Stimulated activated CD4-positive, alpha-beta T cell treated with anti-CD3 and anti-CD28 coated beads, Interleukin-15, amount 100 ng/mL, for 48 hours (primary cell): Measurements from ENCODE around the gene MLLT11.
"Not testable (repeated sequence)": the region's sequence is repeated elsewhere in the genome, so short reads cannot be mapped to it uniquely, and the experiment has no call there.

ENCODE experiments used
- DNase-seq, 2 donors: peaks; one replicate each; pipeline ENCODE4 v3.0.0-alpha.2; 2020; ENCODE audit warnings: low read depth in 2 of 2

The MLLT11 gene

DNA sequence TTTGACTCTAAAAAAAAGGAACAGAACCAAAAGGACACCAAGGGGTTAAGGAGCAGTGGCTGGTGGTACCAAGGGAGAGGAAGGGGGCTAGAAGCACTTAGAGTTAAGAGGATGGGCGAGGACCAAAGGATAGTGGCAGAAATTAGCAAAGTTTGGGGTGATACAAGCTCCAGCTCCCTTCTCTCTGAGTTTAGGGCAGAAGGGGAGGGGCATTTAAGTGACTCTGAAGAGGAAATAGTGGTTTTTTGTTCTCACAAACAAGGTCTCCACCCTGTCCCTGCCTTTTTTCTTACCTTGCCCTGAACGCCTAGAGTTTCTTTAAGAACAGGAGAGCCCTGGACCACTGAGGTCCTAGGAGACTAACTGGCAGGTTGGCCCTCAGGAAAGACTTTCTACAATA lies 4.0 kb upstream of the MLLT11 start:
- DNase-seq = no peak

DNA sequence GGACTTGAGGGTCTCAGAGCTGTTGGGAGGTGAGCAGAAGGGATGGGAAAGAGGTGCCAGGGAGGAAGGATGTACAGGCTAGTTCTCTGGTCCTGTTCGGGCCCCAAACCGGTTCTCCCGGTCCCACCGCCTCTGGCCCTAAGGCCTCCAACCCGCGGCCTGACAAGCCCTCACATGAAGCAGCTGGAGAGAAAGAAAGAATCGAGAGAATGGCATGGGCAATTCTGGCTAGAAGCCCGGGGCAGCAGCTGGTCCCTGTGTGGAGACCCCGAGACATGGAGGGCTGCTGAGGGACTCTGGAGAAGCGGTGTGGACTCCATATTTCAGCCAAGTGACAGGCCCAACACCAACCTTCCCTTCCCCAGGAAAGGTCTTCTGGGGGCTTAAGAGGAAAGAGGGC lies 1.5 kb upstream of the MLLT11 start:
- no peak for DNase-seq

DNA sequence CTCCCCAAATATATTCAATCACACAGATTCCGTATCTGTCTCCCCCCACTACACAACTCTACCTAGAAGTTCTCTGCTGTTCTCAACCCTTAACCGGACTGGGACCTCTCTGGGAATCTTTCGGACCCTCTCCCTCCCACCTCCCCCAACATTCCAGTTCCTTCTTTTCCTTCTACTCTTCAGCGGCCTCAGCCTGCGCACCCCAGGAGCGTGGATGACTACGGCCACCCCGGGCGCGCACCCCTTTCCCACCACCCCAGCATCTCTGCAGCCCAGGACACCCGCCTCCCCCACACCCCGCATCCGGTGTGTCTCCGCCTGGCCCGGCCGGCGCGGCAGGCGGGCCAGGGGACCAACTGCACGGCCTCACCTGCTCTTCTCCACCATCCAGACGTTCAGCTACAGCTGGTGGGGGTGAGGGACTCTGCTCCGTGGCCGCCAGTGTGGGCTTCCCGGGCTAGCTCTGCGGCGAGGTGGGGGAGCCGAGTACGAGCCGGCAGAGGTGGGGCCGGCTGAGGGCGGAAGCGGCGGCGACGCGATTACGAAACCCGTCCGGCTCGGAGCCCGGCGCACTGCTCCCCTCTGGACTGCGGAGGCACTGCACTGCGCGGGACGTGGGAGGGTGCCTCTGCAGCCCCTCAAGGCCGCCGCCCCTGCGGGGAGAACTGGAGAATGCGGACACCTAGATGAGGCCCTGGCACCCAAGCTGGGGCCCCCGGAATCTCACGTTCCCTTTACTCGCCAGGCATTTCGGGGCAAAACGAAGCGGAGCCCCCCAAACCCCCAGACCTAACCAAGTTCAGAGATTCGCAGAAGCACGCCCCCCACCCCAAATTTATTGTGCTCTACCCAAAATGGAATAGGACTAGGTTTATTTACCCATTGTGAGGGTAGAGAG lies 839 bp upstream of the MLLT11 start, which contains the start of gene CDC42SE1:
Gene CDC42SE1, minus strand, starts transcription at position 514 of the 898 bp plus-strand sequence. CDS start 3,892 bp downstream, outside the sequence.
- DNase-seq = peak; percentile 76 to 84

DNA sequence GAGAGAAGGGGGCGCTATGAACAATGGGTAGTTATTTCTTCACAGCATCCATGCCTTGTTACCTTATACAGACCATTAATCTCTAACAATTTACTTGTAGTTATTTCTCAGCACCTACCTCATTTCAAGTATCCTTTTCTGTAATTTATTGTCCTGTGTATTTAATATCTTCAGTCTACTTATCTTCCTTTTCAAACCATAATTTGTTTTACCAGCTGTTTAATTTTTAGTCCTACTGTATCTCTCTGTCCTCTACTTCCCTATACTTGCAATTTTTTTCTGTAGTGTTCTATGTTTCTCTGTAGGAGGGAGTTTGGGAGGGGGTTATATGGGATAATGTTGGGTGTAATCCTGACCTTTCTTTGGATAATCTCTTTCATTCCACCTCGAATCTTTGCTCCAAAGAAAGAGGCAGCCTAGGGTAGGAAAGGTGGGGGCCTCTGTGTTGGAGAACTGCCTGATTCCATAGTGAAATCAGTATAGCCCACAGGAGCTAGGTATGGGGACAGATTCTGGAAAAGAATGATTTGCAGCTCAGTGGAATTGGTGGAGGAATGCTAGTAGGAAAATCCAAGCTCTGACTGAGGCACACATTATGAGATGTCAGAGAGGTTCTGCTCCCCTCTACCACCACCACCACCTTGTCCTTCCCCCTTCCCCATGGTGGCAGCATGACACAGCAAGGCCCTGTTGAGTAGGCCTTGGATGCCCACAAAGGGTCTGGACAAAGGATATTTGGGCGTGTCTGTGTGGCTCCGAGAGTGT lies 642 bp downstream of the MLLT11 start:
- no peak for DNase-seq

DNA sequence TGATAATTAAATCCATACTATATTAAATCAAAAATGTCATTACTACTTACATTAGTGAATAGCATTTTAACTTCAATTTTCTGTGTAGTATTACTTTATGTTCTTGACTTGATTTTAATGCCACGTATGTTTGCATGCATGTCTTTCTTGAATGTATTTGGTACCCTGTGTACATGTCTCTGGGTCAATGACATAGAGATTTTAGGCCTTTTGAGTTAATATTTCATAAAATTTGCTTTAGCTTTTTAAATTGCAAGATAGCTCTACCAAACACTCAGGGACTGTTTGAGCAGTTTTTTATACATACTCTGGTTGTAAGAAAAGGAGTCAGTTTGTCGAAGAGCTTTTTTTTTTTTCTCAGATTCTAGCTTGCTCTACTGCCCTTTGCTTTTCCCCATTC lies 1.5 kb downstream of the MLLT11 start:
- no peak for DNase-seq

DNA sequence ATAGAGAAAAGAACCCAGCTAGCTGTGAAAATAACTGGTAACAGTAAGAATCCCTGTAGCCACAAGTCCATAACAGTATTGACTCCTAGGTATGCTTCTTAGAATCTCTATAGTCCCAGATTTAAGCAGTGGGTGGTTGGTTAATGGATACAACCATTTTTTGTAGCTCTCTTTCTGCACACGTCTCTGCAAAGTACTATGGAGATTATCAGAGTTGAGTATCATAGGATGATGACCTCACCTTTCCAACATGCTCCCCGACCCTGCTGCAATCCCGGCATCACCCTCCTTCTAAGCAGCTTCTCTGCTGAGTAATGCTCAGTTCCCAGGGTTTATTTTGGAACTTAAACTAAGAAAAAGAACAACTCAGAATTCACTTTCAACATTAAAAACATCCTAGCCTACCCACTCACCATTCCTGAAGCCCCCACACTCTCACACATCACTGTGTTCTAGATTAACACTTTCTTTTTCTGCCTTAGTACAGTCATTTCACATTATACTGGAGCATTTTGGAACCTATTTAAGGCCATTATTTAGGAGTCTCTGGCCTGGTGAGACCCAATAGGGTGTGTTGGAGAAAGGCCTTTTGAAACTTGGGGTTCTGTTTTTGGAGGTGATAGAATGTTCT lies 2.7 kb downstream of the MLLT11 start:
- DNase-seq = no peak

DNA sequence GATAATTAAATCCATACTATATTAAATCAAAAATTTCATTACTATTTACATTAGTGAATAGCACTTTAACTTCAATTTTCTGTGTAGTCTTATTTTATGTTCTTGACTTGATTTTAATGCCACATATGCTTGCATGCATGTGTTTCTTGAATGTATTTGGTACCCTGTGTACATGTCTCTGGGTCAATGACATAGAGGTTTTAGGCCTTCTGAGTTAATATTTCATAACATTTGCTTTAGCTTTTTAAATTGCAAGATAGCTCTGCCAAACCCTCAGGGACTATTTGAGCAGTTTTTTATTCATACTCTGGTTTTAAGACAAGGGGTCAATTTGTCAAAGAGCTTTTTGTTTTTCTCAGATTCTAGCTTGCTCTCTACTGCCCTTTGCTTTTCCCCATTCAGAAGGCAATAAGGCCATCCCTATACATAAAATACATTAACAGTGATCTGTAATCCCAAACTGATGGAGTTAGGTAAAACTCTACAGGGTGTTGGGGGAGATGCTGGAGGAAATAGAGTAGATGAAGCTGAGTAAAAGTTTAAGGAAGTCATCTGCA lies 5.0 kb downstream of the MLLT11 start:
- no peak for DNase-seq

DNA sequence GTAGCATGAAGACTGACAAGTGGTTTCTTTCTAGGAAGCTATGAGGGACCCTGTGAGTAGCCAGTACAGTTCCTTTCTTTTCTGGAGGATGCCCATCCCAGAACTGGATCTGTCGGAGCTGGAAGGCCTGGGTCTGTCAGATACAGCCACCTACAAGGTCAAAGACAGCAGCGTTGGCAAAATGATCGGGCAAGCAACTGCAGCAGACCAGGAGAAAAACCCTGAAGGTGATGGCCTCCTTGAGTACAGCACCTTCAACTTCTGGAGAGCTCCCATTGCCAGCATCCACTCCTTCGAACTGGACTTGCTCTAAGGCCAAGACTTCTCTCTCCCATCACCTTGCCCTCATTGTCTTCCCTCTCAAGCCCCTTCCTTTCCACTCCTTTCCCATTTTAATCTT lies 7.0 kb downstream of the MLLT11 start:
- no peak for DNase-seq

DNA sequence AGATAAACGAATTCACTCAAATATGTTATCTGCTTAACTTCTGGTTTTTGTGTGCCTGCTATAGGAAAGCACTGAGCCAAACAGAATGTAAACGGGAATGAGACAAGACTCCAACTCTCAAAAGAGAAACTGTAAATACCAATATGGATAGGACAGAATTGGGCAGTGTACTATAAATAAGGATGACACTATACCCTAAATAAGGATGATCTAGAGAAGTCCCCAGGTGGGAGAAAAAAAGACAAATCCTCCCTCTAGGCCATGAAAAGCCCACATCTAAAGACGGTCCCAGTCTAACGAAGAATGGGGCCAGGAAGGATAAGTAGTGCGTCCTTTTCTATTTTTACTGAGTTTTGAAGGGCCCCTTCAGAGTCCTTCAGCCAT lies 8.9 kb downstream of the MLLT11 start:
- DNase-seq = no peak

DNA sequence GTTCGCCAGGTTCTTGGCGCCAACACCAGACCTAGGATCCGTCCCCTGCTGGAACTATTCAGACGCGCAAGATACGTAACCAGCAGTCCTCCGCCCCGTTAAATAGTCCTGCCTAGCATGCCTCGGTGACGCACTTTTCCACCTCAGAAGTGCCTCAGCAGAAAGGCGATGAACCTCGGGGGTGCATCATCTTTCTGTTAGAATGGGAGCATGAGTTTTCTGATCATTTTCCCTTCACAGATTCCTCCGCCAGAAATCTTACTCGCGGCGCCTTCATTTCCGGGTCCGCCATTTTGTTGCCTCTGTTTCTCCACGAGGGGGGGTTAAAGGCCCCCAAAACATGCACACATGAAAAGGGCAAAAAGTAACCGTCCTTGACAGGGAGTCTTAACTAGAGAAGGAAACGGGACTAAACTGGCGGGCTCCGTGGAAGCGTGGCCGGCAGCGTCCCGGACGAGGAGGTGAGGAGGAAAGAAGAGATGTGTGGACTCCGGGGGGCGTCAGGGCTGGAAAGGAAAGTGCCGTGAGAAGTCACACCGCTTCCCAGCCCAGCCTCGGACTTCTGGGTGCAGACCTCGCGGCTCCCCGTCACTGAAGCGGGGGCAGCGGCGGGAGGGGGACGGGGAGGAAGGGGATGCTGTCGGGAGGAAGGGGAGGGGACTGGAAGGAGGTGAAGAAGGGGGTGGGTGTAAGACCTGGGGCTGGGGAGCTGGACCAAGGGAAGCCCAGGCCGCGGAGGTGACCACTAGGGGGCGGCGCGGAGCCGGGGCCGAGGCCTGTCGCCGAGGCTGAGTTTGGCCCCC lies 10.5 kb downstream of the MLLT11 start, which contains the start of gene GABPB2:
Gene GABPB2, plus strand, starts transcription at position 288 of the 803 bp plus-strand sequence. CDS start 17,429 bp downstream, outside the sequence.
- peak; percentile 82 to 87 for DNase-seq

DNA sequence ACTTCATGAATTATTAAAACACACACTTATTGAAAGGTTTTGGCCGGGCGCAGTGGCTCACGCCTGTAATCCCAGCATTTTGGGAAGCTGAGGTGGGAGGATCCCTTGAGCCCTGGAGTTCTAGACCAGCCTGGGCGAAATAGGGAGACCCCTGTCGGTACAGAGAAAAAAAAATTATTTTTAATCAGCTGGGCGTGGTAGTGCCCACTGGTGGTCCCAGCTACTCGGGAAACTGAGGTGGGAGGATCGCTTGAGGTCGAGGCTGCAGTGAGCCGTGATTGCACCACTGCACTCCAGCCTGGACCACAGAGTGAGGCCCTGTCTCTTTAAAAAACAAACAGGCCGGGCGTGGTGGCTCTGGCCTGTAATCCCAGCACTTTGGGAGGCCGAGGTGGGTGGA lies 12.0 kb downstream of the MLLT11 start:
- DNase-seq = no peak

DNA sequence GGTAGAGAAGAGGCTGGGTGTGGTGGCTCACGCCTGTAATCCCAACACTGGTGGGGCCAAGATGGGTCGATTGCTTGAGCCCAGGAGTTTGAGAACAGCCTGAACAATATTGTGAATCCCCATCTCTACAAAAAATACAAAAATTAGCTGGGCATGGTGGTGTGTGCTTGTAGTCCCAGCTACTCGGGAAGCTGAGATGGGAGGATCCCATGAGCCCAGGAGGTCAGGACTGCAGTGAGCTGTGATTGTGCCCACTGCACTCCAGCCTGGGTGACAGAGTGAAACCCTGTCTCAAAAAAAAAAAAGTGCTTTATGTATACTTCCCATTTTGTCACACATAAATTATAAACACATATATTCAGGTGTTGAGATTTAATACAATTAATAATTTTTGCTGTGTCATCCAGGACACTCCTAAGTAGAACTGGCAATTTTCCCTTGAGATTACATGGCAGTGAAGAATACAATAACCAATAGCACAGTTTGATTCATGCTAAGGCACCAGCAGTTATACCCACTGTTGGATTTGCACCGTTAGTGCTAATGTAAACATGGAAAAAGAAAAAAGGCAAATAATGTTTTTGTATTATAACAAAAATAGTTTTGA lies 25.9 kb downstream of the MLLT11 start:
- DNase-seq = no peak

DNA sequence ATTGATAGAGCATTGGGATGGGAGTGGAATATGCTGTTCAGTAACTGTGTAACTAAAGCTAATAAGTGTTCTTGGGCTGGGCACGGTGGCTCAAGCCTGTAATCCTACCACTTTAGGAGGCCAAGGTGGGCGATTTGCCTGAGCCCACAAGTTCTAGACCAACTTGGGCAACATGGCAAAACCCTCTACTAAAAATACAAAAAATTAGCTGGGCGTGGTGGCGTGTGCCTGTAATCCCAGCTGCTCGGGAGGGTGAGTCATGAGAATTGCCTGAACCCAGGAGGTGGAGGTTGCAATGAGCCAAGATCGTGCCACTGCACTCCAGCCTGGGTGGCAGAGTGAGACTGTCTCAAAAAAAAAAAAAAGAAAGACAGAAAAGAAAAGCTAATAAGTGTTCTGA lies 37.2 kb downstream of the MLLT11 start:
- DNase-seq = not testable (repeated sequence)

DNA sequence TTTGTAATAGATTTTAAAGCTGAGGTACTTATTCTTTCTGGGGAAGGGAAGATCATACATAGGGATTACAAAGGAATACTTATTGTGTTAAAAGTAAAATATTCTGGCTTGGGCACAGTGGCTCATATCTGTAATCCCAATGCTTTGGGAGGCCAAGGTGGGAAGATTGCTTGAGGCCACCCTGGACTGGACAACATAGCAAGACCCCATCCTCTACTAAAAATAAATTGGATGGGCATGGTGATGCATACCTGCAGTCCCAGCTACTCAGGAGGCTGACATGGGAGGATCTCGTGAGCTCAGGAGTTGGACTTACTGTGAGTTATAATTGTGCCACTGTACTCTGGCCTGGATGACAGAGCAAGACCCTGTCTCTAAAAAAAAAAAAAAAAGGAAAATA lies 37.9 kb downstream of the MLLT11 start:
- DNase-seq = no peak

DNA sequence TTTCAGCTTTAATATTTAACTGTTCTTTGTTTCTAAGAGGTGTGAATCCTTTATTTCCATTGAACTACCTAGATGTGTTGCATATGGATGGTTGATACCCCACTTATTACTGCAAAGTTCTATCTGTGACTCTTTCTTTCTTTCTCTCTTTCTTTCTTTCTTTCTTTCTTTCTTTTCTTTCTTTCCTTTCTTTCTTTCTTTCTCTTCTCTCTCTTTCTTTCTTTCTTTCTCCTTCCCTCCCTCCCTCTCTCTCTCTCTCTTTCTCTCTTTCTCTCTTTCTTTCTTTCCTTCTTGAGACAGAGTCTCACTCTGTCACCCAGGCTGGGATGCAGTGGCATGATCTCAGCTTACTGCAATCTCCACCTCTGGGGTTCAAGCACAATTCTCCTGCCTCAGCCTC lies 44.4 kb downstream of the MLLT11 start:
- no peak for DNase-seq

DNA sequence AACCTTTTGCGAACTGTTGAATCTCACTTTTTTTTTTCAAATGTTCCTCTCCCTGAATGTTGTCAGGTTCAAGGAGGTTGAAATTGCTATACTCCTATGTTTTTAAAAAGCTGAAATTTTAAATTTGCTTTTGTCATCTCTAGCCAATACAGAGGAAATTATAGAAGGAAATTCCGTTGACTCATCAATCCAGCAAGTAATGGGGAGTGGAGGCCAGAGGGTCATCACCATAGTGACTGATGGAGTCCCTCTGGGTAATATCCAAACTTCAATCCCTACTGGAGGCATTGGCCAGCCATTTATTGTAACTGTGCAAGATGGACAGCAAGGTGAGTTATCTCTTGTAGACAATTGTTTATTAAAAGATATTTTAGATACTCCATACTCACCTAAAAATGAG lies 46.7 kb downstream of the MLLT11 start:
- DNase-seq = no peak

DNA sequence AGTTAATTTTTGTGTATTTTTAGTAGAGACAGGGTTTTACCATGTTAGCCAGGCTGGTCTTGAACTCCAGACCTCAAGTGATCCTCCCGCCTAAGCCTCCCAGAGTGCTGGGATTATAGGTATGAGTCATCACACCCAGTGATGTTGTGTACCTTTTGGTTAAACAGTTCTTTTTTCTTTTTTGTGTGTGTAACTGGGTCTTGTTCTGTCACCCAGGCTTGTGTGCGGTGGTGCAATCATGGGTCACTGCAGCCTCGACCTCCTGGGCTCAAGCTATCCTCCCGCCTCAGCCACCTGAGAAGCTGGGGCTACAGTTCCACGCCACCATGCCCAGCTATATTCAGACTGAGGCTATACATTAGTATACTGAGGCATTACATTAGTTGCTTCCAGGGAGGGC lies 48.1 kb downstream of the MLLT11 start:
- DNase-seq = no peak

DNA sequence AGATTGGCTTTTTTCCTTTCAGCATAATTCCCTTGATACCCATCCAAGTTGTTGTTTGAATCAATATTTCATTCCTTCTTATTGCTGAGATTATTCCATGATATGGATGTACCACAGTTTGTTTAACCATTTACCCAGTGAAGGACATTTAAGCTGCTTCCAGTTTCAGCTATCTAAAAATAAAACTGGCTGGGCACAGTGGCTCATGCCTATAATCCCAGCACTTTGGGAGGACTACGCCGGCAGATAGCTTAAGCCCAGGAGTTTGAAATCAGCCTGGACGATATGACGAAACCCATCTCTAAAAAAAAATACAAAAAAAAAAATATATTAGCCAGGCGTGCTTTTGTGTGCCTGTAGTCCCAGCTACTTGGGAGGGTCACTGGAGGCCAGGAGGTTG lies 53.7 kb downstream of the MLLT11 start:
- DNase-seq = no peak
